Adrenal gland (tissue), 12 donors: ENCODE results near the gene SLC5A9. TPM values are rescaled to one million over a fixed set of nuclear protein-coding genes. Genes with fewer than 3 reads are reported as not detected.

Experiments
- DNase-seq, 7 donors: peaks; one replicate each; pipeline ENCODE4 v3.0.0-alpha.2; 2019 to 2020
- H3K27ac ChIP-seq, 5 donors: fragments of 200-600 bp; sonication (generic) in 4 of 5; 1 replicate in 3 of 5; 2 replicates in 2 of 5; pipeline versions ENCODE4 v1.5.1 to v1.8.0; 2016 to 2020; ENCODE audit warnings: mild to moderate bottlenecking in 1 of 5
- H3K27me3 ChIP-seq: fragments of 200-600 bp; 2 replicates; pipeline ENCODE4 v1.8.0; 2021
- H3K36me3 ChIP-seq, 2 donors: fragments of 200-600 bp; replicated peaks in 1 of 2; 1 replicate in 1 of 2; 2 replicates in 1 of 2; pipeline versions ENCODE4 v1.5.1 to v1.8.0; 2018 to 2022
- H3K4me1 ChIP-seq, 2 donors: fragments of 200-600 bp; replicated peaks in 1 of 2; 1 replicate in 1 of 2; 2 replicates in 1 of 2; pipeline versions ENCODE4 v1.5.1 to v1.8.0; 2018 to 2021
- H3K4me3 ChIP-seq, 4 donors: fragments of 200-600 bp; sonication (generic) in 3 of 4; one replicate each; pipeline ENCODE4 v1.5.1; 2016 to 2018
- H3K9me3 ChIP-seq, 3 donors: fragments of 200-600 bp; sonication (generic) in 1 of 3; replicated peaks in 1 of 3; 1 replicate in 2 of 3; 2 replicates in 1 of 3; pipeline versions ENCODE4 v1.5.1 to v1.8.0; 2016 to 2021
- CTCF ChIP-seq, 6 experiments: fragments of 450-650 bp in 4 of 6; fragments of 200-600 bp in 2 of 6; sonication (generic) in 1 of 6; IDR thresholded peaks; 1 replicate in 5 of 6; 2 replicates in 1 of 6; pipeline versions ENCODE4 v1.5.1 to v1.8.0; 2016 to 2021; ENCODE audit warnings: antibody characterized with exemption in 6 of 6, mild to moderate bottlenecking in 2 of 6, moderate library complexity in 1 of 6
- POLR2A ChIP-seq, 2 donors: fragments of 450-650 bp; IDR thresholded peaks; one replicate each; pipeline ENCODE4 v1.6.1; 2017; ENCODE audit warnings: antibody characterized with exemption in 2 of 2, mild to moderate bottlenecking in 2 of 2, moderate library complexity in 1 of 2
- WGBS, 4 donors: extraction: QIAGEN DNeasy Blood & Tissue Kit in 2 of 4; methylation state at CpG; one replicate each; pipeline versions ENCODE4 v1.1.5 to v1.1.7; 2013 to 2017; 5-methylcytosine and 5-hydroxymethylcytosine counted together
- intact Hi-C, 2 donors: fragments of 100-400 bp; cut with DNase I; formaldehyde crosslinking; loops; one replicate each; pipeline versions ENCODE4 v1.14.1 to v1.15.0; 2022 to 2023
- polyA plus RNA-seq, 3 donors: library from polyadenylated mRNA; stranded (reverse); fragments of 200-250 nt in 2 of 3; fragments of 350-450 nt in 1 of 3; fragmentation: Illumina TruSeq in 1 of 3; extraction: RNeasy Lipid Tissue Mini Kit (QIAGEN cat#74804) in 1 of 3; gene quantifications; one replicate each; pipeline ENCODE4 v1.2.3, GENCODE V29; 2013 to 2014
- total RNA-seq, 9 donors: library from RNA; depleted of rRNA in 4 of 9; stranded (reverse); fragments of >200 nt in 4 of 9; fragments of 120-200 nt in 1 of 9; fragmentation: NEBNext Ultra II Directional in 1 of 9; extraction: Animal tissue kit (Norgen Biotek cat#: 25700) in 1 of 9; gene quantifications; one replicate each; pipeline versions ENCODE4 v1.1.0 to v1.2.4, GENCODE V29; 2013 to 2023
- donor health status: healthy with polysubstance abuse.
- donor health status: Bipolar disorder and iron deficiency.
- donor health status: DM: yes; HTN: yes; CAD: no.
- donor health status: DM: no; HTN: no; CAD: no.
- donor health status: DM: no; HTN: no; CAD: no.
- donor health status: DM: yes; HTN: yes; CAD: no.

Gene SLC5A9
- total and polyA plus RNA-seq, 12 donors: 0.11 to 0.83 (median 0.22) TPM; not detected in 3

GRCh38 chr1:48202030-48202752 lies 20.3 kb upstream of the SLC5A9 start:
- no peaks in the 10 kb centered on the region for H3K4me1 ChIP-seq
- H3K27me3 ChIP-seq: no peaks in the 10 kb centered on the region
- DNase-seq: peak; percentile 55 to 89 (median 67)
- no peak overlapping the region for H3K27ac ChIP-seq
- no peaks in the 10 kb centered on the region for H3K36me3 ChIP-seq
- no peaks in the 10 kb centered on the region for H3K9me3 ChIP-seq
- TF ChIP-seq CTCF (IDR thresholded peaks at IDR 0.05): peak; percentile 73 to 85 (median 82)
- TF ChIP-seq POLR2A (IDR thresholded peaks at IDR 0.05): no peak
- H3K4me3 ChIP-seq: no peak overlapping the region
- WGBS, 4 donors: 10 to 16% (median 15%) methylated on average over 7 of the region's 7 CpGs
- intact Hi-C loops: loop anchor here (2.0 to 10.0 kb wide), 5 partner anchors 93 to 467 kb away; partner anchors contain the start of gene TRABD2B (in 1 of the 2)

GRCh38 chr1:48203287-48203900 lies 19.1 kb upstream of the SLC5A9 start:
- Histone ChIP-seq H3K36me3 (no peaks in the 10 kb centered on the region), H3K27ac (no peak overlapping the region), H3K9me3 (no peaks in the 10 kb centered on the region), H3K27me3 (no peaks in the 10 kb centered on the region), H3K4me1 (no peaks in the 10 kb centered on the region), H3K4me3 (no peak overlapping the region)
- intact Hi-C loops: loop anchor here (2.0 to 10.0 kb wide), 5 partner anchors 95 to 469 kb away; partner anchors contain the start of gene TRABD2B (in 1 of the 2)
- WGBS, 4 donors: 66 to 74% (median 70%) methylated on average over 3 of the region's 3 CpGs
- TF ChIP-seq POLR2A (IDR thresholded peaks at IDR 0.05): no peak
- TF ChIP-seq CTCF (IDR thresholded peaks at IDR 0.05): peak; percentile 42 to 69 (median 60)
- DNase-seq: peak in 1 of 7 donors; percentile 25

GRCh38 chr1:48205522-48205921 lies 17.0 kb upstream of the SLC5A9 start:
- no peaks in the 10 kb centered on the region for H3K27me3 ChIP-seq
- DNase-seq: no peak
- H3K27ac ChIP-seq: no peak overlapping the region
- intact Hi-C loops: loop anchor here (10.0 kb wide), 4 partner anchors 101 to 471 kb away; partner anchors contain the start of gene TRABD2B (in 1 of the 2)
- TF ChIP-seq CTCF (IDR thresholded peaks at IDR 0.05): no peak
- TF ChIP-seq POLR2A (IDR thresholded peaks at IDR 0.05): no peak
- 83 to 91% (median 85%) methylated on average over 4 to 5 of the region's 5 CpGs for WGBS, 4 donors
- no peaks in the 10 kb centered on the region for H3K36me3 ChIP-seq
- no peaks in the 10 kb centered on the region for H3K9me3 ChIP-seq
- H3K4me3 ChIP-seq: no peak overlapping the region
- no peaks in the 10 kb centered on the region for H3K4me1 ChIP-seq

- no peak overlapping the region for H3K4me3 ChIP-seq
- DNase-seq: no peak
- intact Hi-C loops: loop anchor here (10.0 kb wide), 4 partner anchors 102 to 472 kb away; partner anchors contain the start of gene TRABD2B (in 1 of the 2)
Measured at GRCh38 chr1:48206371-48206770, 16.1 kb upstream of the SLC5A9 start.

More at GRCh38 chr1:48206371-48206770, 16.1 kb upstream of the SLC5A9 start:
- Histone ChIP-seq H3K4me1 (no peaks in the 10 kb centered on the region), H3K9me3 (no peaks in the 10 kb centered on the region), H3K27ac (no peak overlapping the region), H3K27me3 (no peaks in the 10 kb centered on the region), H3K36me3 (no peaks in the 10 kb centered on the region)
- WGBS, 4 donors: 87 to 94% (median 91%) methylated on average over 3 to 5 of the region's 5 CpGs
- TF ChIP-seq POLR2A (IDR thresholded peaks at IDR 0.05) (no peak), CTCF (IDR thresholded peaks at IDR 0.05) (no peak)
